ENCODE measurements around the gene SRGAP1. TPM values are rescaled to one million over a fixed set of nuclear protein-coding genes. Genes with fewer than 3 reads are reported as not detected.

Gene SRGAP1
- total and polyA plus RNA-seq, 2 of the 4 experiments (the other 2 are of a cell fraction): 10.0 to 10.2 TPM

GRCh38 chr12:63994704-63995103 lies 150.2 kb downstream of the SRGAP1 start:
- dilution Hi-C loops (cut with HindIII; ENCODE audit: low sequenced_read_pairs, unreplicated experiment) (no loop called here), intact Hi-C loops (cut with micrococcal nuclease) (no loop called here), in situ Hi-C loops (cut with MboI; ENCODE audit: low sequenced_read_pairs) (loop anchor here (10.0 kb wide), 1 partner anchor 150 kb away; the partner anchor contains the start of gene SRGAP1)
- Histone ChIP-seq H3K4ac (ENCODE audit: low read depth, low read length) (peak overlapping the region; percentile 66), H4K20me1 (ENCODE audit: insufficient read depth, low read length) (peaks cover 4% of the 10 kb centered on the region), H3K4me1 (ENCODE audit: control insufficient read depth, insufficient read depth, low read length) (peaks cover 25% of the 10 kb centered on the region), H3K9ac (ENCODE audit: low read depth, low read length) (no peak overlapping the region), H4K8ac (ENCODE audit: low read depth in 2 of 2, low read length in 2 of 2) (peak overlapping the region in 1 of 2 experiments; percentile 8; a peak in 2 of 4 replicates), H4K5ac (ENCODE audit: low read depth, low read length) (no peak overlapping the region), H3K36me3 (ENCODE audit: control insufficient read depth, insufficient read depth, low read length) (peaks cover 15% of the 10 kb centered on the region), H3K18ac (ENCODE audit: low read depth, low read length) (no peak overlapping the region), H2AFZ (replicated peaks; ENCODE audit: low read length, poor library complexity) (no peak overlapping the region), H2AK9ac (replicated peaks; ENCODE audit: low read depth, low read length, poor library complexity) (no peak overlapping the region), H3K27me3 (ENCODE audit: control insufficient read depth, insufficient read depth, low read length) (no peaks in the 10 kb centered on the region), H3K14ac (replicated peaks; ENCODE audit: low read depth, low read length) (no peak overlapping the region; the same call in 1 of the 2 replicates), H2BK20ac (ENCODE audit: low read depth, low read length) (0 out of 2 replicates have a peak overlapping the region, but pooled peaks have one; percentile 20), H3K23ac (ENCODE audit: low read depth, low read length) (0 out of 2 replicates have a peak overlapping the region, but pooled peaks have one; percentile 67), H2BK5ac (ENCODE audit: low read depth, low read length, poor library complexity, severe bottlenecking) (peak overlapping the region; percentile 52), H3K4me3 (ENCODE audit: insufficient read depth, low read depth, low read length) (no peak overlapping the region), H2AK5ac (ENCODE audit: low read depth, low read length) (0 out of 2 replicates have a peak overlapping the region, but pooled peaks have one; percentile 37), H3K4me2 (ENCODE audit: low read depth, low read length) (no peak overlapping the region), H3K9me1 (ENCODE audit: insufficient read depth, low read length) (peaks cover 16% of the 10 kb centered on the region), H3K56ac (ENCODE audit: extremely low read depth, insufficient read depth, low read length) (no peak overlapping the region), H2BK120ac (ENCODE audit: low read depth, low read length) (no peak overlapping the region), H3K9me3 (ENCODE audit: control insufficient read depth, insufficient read depth, low read length) (no peaks in the 10 kb centered on the region), H4K91ac (ENCODE audit: insufficient read depth, low read depth, low read length) (no peak overlapping the region), H3K27ac (ENCODE audit: insufficient read depth, low read length) (no peak overlapping the region; the same call in 1 of the 2 replicates), H3K79me1 (ENCODE audit: low read depth in 1 of 2, low read length in 2 of 2) (peaks cover 44 to 70% of the 10 kb centered on the region in 2 experiments), H2BK15ac (ENCODE audit: low read depth, low read length) (no peak overlapping the region)
- peak; percentile 27; the same call in 1 of the 2 replicates for ATAC-seq (ENCODE audit: low read depth)
- POLR2A ChIA-PET (ENCODE audit: unreplicated experiment): no interaction called here
- BruUV-seq (replicated peaks): no TSS peak
- CTCF ChIA-PET: no interaction called here
- WGBS, 2 experiments (ENCODE audit: extremely low coverage in 2 of 2, insufficient read length in 1 of 2): no CpG with 5 or more reads among the region's 2 CpGs
- peak; percentile 61 for DNase-seq
- TF ChIP-seq CHD1 (IDR thresholded peaks at IDR 0.05; ENCODE audit: low read depth, low read length): no peak
- no peak for TF ChIP-seq CEBPB (IDR thresholded peaks at IDR 0.05; ENCODE audit: low read depth, low read length)
- TF ChIP-seq FOS (IDR thresholded peaks at IDR 0.05; ENCODE audit: low read depth, low read length): no peak
- no peak for TF ChIP-seq MAZ (IDR thresholded peaks at IDR 0.05; ENCODE audit: borderline replicate concordance, low read depth, low read length)
- TF ChIP-seq, protein P1, sequence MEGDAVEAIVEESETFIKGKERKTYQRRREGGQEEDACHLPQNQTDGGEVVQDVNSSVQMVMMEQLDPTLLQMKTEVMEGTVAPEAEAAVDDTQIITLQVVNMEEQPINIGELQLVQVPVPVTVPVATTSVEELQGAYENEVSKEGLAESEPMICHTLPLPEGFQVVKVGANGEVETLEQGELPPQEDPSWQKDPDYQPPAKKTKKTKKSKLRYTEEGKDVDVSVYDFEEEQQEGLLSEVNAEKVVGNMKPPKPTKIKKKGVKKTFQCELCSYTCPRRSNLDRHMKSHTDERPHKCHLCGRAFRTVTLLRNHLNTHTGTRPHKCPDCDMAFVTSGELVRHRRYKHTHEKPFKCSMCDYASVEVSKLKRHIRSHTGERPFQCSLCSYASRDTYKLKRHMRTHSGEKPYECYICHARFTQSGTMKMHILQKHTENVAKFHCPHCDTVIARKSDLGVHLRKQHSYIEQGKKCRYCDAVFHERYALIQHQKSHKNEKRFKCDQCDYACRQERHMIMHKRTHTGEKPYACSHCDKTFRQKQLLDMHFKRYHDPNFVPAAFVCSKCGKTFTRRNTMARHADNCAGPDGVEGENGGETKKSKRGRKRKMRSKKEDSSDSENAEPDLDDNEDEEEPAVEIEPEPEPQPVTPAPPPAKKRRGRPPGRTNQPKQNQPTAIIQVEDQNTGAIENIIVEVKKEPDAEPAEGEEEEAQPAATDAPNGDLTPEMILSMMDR (conservative IDR thresholded peaks at IDR 0.05; ENCODE audit: low read depth, low read length): no peak
- no peak for TF ChIP-seq ELK1 (IDR thresholded peaks at IDR 0.05; ENCODE audit: borderline replicate concordance, low read depth, low read length)
- TF ChIP-seq BHLHE40 (IDR thresholded peaks at IDR 0.05; ENCODE audit: low read depth, low read length): no peak
- no peak for TF ChIP-seq RAD21 (IDR thresholded peaks at IDR 0.05; ENCODE audit: low read length)
- TF ChIP-seq RCOR1 (IDR thresholded peaks at IDR 0.05; ENCODE audit: insufficient replicate concordance, low read length): no peak
- TF ChIP-seq POLR2A (IDR thresholded peaks at IDR 0.05; ENCODE audit: low read depth, low read length): no peak
